ENCODE results near the gene DPM1. TPM values are rescaled to one million over a fixed set of nuclear protein-coding genes. Genes with fewer than 3 reads are reported as not detected.

Gene DPM1
- total and polyA plus RNA-seq, 2 of the 8 experiments (the other 6 are each of a cell fraction or from before 2014, with no cell fraction given) = 42.3 to 57.0 TPM

DNA sequence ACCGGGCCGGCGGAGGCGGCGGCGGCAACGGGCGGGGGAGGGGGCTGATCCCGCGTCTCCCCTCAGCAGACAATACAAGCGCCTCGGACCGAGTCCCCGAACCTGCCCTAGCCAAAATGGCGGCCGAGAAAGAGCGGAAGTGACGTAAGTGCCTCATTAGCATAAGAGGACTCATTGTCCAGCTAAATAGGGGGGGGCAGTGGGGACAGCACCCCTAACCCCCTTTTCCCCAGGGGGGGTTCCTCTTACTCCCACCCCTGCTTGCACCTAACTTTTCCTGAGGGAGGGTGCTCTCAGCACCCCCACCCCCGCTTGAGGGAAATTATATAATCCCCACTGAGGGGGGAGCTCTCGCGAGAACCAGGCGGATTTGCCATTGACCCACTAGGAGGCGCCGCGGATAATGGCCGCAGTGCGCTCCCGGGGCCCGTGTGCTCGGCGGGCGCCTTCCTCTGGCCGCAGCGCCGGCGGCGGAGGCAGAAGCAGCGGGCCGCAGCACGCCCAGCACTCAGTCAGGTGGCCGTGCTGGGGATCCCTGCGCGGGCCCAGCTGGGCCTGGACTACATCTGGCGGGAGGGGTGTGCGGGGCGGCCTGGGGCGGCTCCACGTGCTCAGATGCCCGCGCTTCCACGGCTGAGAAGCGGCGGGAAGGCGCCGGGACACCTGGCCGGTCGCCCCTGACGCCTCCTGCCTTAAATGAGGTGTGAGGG is 26.9 kb downstream of the DPM1 start, which contains the start of gene ADNP (continued):
- no peak for TF ChIP-seq GABPA (IDR thresholded peaks at IDR 0.05; ENCODE audit: borderline replicate concordance, insufficient read depth, low read length)
- no peak for TF ChIP-seq RNF2 (IDR thresholded peaks at IDR 0.05; ENCODE audit: borderline replicate concordance, low read depth, low read length, missing control alignments, poor library complexity, severe bottlenecking)
- TF ChIP-seq BRCA1 (IDR thresholded peaks at IDR 0.05; ENCODE audit: low read depth, low read length) = peak; percentile 91
- no peak; the same call in 1 of the 2 replicates for TF ChIP-seq POU5F1 (IDR thresholded peaks at IDR 0.05; ENCODE audit: low read depth, low read length)
- TF ChIP-seq, protein P1, sequence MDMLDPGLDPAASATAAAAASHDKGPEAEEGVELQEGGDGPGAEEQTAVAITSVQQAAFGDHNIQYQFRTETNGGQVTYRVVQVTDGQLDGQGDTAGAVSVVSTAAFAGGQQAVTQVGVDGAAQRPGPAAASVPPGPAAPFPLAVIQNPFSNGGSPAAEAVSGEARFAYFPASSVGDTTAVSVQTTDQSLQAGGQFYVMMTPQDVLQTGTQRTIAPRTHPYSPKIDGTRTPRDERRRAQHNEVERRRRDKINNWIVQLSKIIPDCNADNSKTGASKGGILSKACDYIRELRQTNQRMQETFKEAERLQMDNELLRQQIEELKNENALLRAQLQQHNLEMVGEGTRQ (IDR thresholded peaks at IDR 0.05; ENCODE audit: low read length) = peak; percentile 86
- TF ChIP-seq, protein P2, sequence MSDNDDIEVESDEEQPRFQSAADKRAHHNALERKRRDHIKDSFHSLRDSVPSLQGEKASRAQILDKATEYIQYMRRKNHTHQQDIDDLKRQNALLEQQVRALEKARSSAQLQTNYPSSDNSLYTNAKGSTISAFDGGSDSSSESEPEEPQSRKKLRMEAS (IDR thresholded peaks at IDR 0.05) = peak; percentile 99
- TF ChIP-seq HDAC6 (IDR thresholded peaks at IDR 0.05; ENCODE audit: low read depth, low read length) = no peak
- TF ChIP-seq RAD21 (IDR thresholded peaks at IDR 0.05 in 1 of 2, conservative IDR thresholded peaks at IDR 0.05 in 1 of 2; ENCODE audit: low read depth in 2 of 2, low read length in 2 of 2) = peak in 1 of 2 experiments; percentile 29; a peak in 1 of 4 replicates
- TF ChIP-seq RFX5 (IDR thresholded peaks at IDR 0.05; ENCODE audit: borderline replicate concordance, low read depth, low read length) = no peak
- TF ChIP-seq EP300 (IDR thresholded peaks at IDR 0.05; ENCODE audit: borderline replicate concordance in 1 of 2, low read depth in 2 of 2, low read length in 2 of 2) = peak; percentile 74 to 93
- TF ChIP-seq TEAD4 (IDR thresholded peaks at IDR 0.05; ENCODE audit: low read depth, low read length) = peak; percentile 28; the same call in 1 of the 2 replicates
- no peak for TF ChIP-seq CTBP2 (IDR thresholded peaks at IDR 0.05; ENCODE audit: borderline replicate concordance, insufficient read depth, insufficient read length, low read length)
- peak; percentile 94 for TF ChIP-seq YY1 (IDR thresholded peaks at IDR 0.05; ENCODE audit: low read depth, low read length)
- peak; percentile 82 for TF ChIP-seq ASH2L (IDR thresholded peaks at IDR 0.05; ENCODE audit: low read length)
- TF ChIP-seq SP2 (IDR thresholded peaks at IDR 0.05; ENCODE audit: low read length) = no peak
- TF ChIP-seq JUN (IDR thresholded peaks at IDR 0.05; ENCODE audit: low read depth, low read length) = no peak
- TF ChIP-seq SRF (IDR thresholded peaks at IDR 0.05; ENCODE audit: low read depth, low read length) = 0 out of 2 replicates have a peak, but pooled peaks have one; percentile 32
- TF ChIP-seq POLR2AphosphoS5 (IDR thresholded peaks at IDR 0.05; ENCODE audit: low read depth, low read length) = peak; percentile 87
- peak; percentile 94 for TF ChIP-seq TAF7 (optimal IDR thresholded peaks at IDR 0.05; ENCODE audit: borderline replicate concordance, low read depth, low read length)
- peak; percentile 65; the same call in 1 of the 2 replicates for TF ChIP-seq GTF2F1 (IDR thresholded peaks at IDR 0.05; ENCODE audit: borderline replicate concordance, low read depth, low read length)
- TF ChIP-seq PHF8 (conservative IDR thresholded peaks at IDR 0.05; ENCODE audit: low read depth, low read length) = peak; percentile 63; the same call in 1 of the 2 replicates
- no peak for TF ChIP-seq CBX5 (IDR thresholded peaks at IDR 0.05; ENCODE audit: low read depth, low read length)
